BE2C (cell line): ENCODE measurements around the gene SERPINB12.

Source experiments
- DNase-seq: peaks from one replicate; pipeline ENCODE4 v3.0.0-alpha.2; 2020
- H3K27me3 ChIP-seq: fragments of 250-450 bp; sonication (Bioruptor Pico); 2 replicates; pipeline ENCODE4 v1.5.1; 2020; ENCODE audit warnings: mild to moderate bottlenecking
- H3K36me3 ChIP-seq: fragments of 250-450 bp; sonication (Bioruptor Pico); 2 replicates; pipeline ENCODE4 v1.5.1; 2020; ENCODE audit warnings: mild to moderate bottlenecking
- H3K4me1 ChIP-seq: fragments of 250-450 bp; sonication (Bioruptor Pico); 2 replicates; pipeline ENCODE4 v1.5.1; 2020
- H3K4me3 ChIP-seq: 2 replicates; pipeline ENCODE4 v1.5.1; 2011; ENCODE audit warnings: low read depth, low read length
- H3K9me3 ChIP-seq: fragments of 250-450 bp; sonication (Bioruptor Pico); 2 replicates; pipeline ENCODE4 v1.5.1; 2020
- CTCF ChIP-seq: IDR thresholded peaks from 2 replicates; pipeline ENCODE4 v1.5.1; 2012; ENCODE audit warnings: mild to moderate bottlenecking, low read depth, low read length

Gene SERPINB12

DNA sequence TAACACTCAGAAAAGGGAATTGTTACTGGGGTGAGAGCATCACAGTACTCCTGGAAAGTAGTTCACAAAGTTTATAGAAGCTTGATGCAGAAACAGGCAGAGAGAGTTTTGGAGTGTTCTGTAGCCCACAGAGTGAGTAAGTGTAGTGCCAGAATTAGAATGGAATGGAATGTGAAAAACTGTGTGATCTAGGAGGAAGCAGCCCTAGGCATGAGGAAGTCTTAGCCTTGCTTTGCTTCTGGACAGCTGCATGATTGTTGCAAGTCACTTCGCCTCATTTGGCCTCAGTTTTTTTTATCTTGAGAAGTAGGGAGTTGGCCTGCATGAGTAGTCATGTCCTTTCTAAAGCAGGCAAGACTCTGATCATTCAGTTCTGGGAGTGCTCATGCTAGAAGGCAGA is 10.9 kb downstream of the SERPINB12 start:
- Histone ChIP-seq H3K27me3 (no peaks in the 10 kb centered on the region), H3K4me3 (no peak overlapping the region), H3K36me3 (no peaks in the 10 kb centered on the region), H3K9me3 (no peaks in the 10 kb centered on the region), H3K4me1 (no peaks in the 10 kb centered on the region)
- TF ChIP-seq CTCF, result no peak
- no peak for DNase-seq

- no peak for TF ChIP-seq CTCF
- Histone ChIP-seq H3K4me1 (no peaks in the 10 kb centered on the region), H3K4me3 (no peak overlapping the region), H3K36me3 (no peaks in the 10 kb centered on the region), H3K9me3 (no peaks in the 10 kb centered on the region), H3K27me3 (no peaks in the 10 kb centered on the region)
- DNase-seq, result no peak
These were observed 17.7 kb downstream of the SERPINB12 start for GRCh38 chr18:63559567-63560491.

DNA sequence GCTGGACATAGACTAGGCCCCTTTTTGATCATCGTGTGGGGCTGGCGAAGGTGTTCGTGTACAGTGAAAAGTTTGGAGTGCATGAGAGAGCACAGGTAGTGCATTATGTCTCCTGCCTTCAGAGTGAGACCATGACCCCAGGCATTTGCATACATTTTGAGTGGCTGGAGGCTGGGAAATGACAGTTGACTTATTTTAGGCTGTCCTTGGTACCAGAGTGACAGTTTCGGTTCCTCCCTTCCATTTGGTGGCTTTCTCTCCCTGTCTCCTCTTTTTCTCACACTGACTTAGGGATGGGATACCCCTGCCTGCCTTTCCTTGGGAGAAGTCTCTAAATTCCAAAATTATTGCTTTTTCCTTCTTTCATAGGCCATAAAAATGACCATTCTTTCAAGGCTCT is 20.1 kb downstream of the SERPINB12 start:
- no peaks in the 10 kb centered on the region for H3K27me3 ChIP-seq
- no peak for TF ChIP-seq CTCF
- DNase-seq, result no peak
- no peaks in the 10 kb centered on the region for H3K36me3 ChIP-seq
- no peaks in the 10 kb centered on the region for H3K4me1 ChIP-seq
- H3K9me3 ChIP-seq, result no peaks in the 10 kb centered on the region
- H3K4me3 ChIP-seq, result no peak overlapping the region

- no peaks in the 10 kb centered on the region for H3K4me1 ChIP-seq
- TF ChIP-seq CTCF, result no peak
These were observed 21.9 kb downstream of the SERPINB12 start for GRCh38 chr18:63564021-63564420.

DNA sequence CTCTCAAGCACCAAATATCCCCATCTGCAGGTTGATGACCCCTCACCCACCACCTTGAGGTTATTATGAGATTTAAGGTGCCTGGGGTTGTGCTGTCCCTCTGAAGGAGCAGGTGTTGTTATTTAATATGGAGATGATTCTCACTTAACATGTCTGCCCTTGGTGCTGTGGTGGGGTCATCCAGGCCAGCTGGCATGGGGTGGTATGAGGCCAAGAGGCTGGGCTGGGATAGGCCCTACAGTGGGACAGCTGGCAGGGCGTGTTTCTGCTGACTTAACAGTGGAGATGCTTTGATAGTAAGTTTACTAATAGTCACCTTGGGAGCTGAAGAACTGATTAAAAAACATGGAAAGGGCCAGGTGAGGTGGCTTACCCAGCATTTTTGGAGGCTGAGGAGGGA is 22.4 kb downstream of the SERPINB12 start:
- Histone ChIP-seq H3K4me3 (no peak overlapping the region), H3K36me3 (no peaks in the 10 kb centered on the region), H3K9me3 (no peaks in the 10 kb centered on the region), H3K27me3 (no peaks in the 10 kb centered on the region), H3K4me1 (no peaks in the 10 kb centered on the region)
- TF ChIP-seq CTCF, result no peak
- no peak for DNase-seq

More at GRCh38 chr18:63564021-63564420, 21.9 kb downstream of the SERPINB12 start:
- no peak for DNase-seq
- no peaks in the 10 kb centered on the region for H3K36me3 ChIP-seq
- H3K4me3 ChIP-seq, result no peak overlapping the region
- H3K9me3 ChIP-seq, result no peaks in the 10 kb centered on the region
- no peaks in the 10 kb centered on the region for H3K27me3 ChIP-seq

DNA sequence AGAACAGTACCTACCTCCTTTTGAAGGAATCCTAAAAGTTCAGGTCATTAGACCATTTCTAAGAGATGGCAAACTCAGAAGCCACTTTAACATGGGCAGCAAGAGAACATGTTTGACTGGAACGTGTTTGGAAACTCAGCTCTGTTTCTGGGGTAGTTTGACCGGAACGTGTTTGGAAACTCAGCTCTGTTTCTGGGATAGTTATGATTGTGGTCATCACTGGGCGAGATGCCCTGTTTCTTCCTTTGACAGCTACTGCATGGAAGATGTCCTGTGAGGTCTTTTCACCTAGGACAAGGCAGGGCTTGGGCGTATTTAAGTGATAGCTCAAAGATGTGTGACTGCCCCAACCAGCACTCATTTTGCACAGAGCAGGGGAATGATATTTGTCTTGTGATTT is 25.1 kb downstream of the SERPINB12 start:
- DNase-seq, result no peak
- TF ChIP-seq CTCF, result no peak
- Histone ChIP-seq H3K9me3 (no peaks in the 10 kb centered on the region), H3K27me3 (no peaks in the 10 kb centered on the region), H3K4me1 (no peaks in the 10 kb centered on the region), H3K36me3 (no peaks in the 10 kb centered on the region), H3K4me3 (no peak overlapping the region)
